Epithelial cell of proximal tubule (primary cell): ENCODE data around the gene RTN3. TPM values are rescaled to one million over a fixed set of nuclear protein-coding genes. Genes with fewer than 3 reads are reported as not detected.
"Not testable (repeated sequence)": the region's sequence is repeated elsewhere in the genome, so short reads cannot be mapped to it uniquely, and the experiment has no call there.

Source experiments
- DNase-seq: peaks from one replicate; pipeline ENCODE4 v3.0.0-alpha.2; 2011; ENCODE audit warnings: low read depth
- H3K4me3 ChIP-seq: 2 replicates; pipeline ENCODE4 v1.5.1; 2011; ENCODE audit warnings: low read depth, mild to moderate bottlenecking, low read length
- CTCF ChIP-seq: conservative IDR thresholded peaks from 2 replicates; pipeline ENCODE4 v1.5.1; 2012; ENCODE audit warnings: low read depth, mild to moderate bottlenecking, low read length
- total RNA-seq: library from RNA; depleted of rRNA; stranded (reverse); fragments of >200 nt; gene quantifications from 2 replicates; pipeline ENCODE4 v1.2.3, GENCODE V29; 2015

Gene RTN3
- total RNA-seq, 1 donor from 2014 or later: 142 TPM

- H3K4me3 ChIP-seq: peak overlapping the region; percentile 99
- DNase-seq: no peak
- no peak for TF ChIP-seq CTCF
These were observed 1.0 kb downstream of the RTN3 start for GRCh38 chr11:63682066-63683021.

DNA sequence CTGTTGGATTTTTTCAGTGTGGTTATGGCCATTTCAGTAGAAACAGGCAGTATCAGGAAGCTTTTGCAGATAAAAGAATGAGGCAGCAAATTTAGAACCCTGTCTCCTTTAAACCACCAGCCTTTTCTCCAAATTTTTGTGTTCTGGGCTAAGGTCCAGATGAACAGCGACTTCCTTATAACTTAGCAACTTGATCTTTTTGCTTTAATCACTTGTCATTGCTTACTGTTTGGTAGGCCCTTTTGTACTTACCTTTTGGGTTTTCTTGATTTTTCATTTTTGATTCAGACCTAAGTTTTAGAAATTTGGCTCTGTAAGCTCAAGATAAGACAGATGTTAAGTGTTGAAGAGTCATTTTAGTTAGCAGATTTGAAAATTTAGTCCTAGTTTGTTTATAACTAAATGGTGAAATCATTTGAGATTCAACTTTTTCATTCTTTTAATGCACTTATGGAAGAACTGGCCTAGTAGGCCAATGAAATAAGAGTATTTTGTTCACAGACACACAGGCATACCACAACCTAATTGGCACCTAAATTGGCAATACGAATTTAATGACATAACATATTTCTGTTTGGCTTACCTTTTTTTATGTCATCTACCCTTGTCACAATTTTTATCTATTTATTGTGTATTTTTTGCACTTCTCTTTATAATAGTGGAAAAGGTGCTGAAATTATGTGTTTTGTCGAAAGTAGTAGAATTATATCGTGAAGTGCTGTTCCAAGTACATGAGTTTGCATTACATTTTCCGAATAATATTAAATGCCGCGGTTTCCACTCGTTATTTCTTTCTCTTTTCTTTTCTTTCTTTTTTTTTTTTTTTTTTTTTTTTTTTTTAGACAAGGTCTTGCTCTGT is 2.1 kb downstream of the RTN3 start:
- no peak for DNase-seq
- H3K4me3 ChIP-seq: peak overlapping the region; percentile 99
- no peak for TF ChIP-seq CTCF

DNA sequence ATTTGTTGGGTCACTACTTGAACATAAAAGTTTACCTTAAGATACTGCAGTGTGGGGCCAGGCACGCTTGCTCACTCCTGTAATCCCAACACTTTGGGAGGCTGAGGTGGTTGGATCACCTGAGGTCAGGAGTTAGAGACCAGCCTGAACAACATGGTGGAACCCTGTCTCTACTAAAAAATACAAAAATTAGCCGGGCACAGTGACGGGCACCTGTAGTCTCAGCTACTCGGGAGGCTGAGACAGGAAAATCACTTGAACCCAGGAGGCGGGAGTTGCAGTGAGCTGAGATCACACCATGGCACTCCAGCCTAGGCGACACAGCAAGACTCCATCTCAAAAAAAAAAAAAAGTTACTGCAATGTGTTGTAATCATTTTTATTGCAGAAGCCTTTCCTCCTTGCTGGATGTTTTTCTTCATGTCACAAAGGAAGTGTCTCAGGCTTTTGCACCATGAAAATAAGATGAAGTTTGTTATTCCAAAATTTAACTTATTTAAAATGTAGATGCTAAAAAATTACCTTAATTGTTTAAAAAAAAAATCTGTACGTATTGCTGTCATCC is 3.9 kb downstream of the RTN3 start:
- H3K4me3 ChIP-seq, DNase-seq: not testable (repeated sequence)

GRCh38 chr11:63686926-63687325 is 5.6 kb downstream of the RTN3 start:
- TF ChIP-seq CTCF: no peak
- DNase-seq: no peak
- no peak overlapping the region for H3K4me3 ChIP-seq

DNA sequence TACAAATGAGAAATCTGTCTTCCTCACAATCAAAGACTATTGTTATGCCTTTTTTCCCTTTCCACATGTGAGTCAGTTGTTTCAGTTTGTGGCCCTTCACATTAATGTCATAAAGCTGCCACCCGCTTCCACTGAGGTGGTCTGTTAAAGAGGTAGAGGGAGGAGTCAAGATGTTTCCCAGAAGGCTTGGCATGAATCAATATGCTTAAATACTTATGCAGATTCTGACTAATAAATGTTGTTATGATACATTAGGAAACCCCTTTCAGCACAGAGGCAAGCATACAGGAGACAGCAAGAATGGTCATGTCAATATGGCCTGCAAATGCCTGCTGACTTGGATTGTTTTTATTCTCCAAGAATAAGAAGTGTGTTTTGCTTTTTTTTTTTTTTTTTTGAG is 6.5 kb downstream of the RTN3 start:
- no peak overlapping the region for H3K4me3 ChIP-seq
- TF ChIP-seq CTCF: no peak
- no peak for DNase-seq

- no peak for DNase-seq
- no peak for TF ChIP-seq CTCF
- H3K4me3 ChIP-seq: no peak overlapping the region
These were observed 13.3 kb downstream of the RTN3 start for GRCh38 chr11:63694596-63694995.
